Endodermal cell (in vitro differentiated cells): ENCODE measurements around the gene CATSPER2. TPM values are rescaled to one million over a fixed set of nuclear protein-coding genes. Genes with fewer than 3 reads are reported as not detected.
"Not testable (repeated sequence)": the region's sequence is repeated elsewhere in the genome, so short reads cannot be mapped to it uniquely, and the experiment has no call there.

Experiments
- DNase-seq: peaks from one replicate; pipeline ENCODE4 v3.0.0-alpha.2; 2017
- H3K27ac ChIP-seq: 2 replicates; pipeline ENCODE4 v1.5.1; 2013; ENCODE audit warnings: mild to moderate bottlenecking, low read depth, low read length, moderate library complexity
- H3K27me3 ChIP-seq: 2 replicates; pipeline ENCODE4 v1.6.1; 2013; ENCODE audit warnings: mild to moderate bottlenecking, low read length, moderate library complexity; ENCODE audit not compliant: insufficient read depth, control insufficient read depth, poor library complexity, severe bottlenecking
- H3K36me3 ChIP-seq: 2 replicates; pipeline ENCODE4 v1.7.0; 2013; ENCODE audit warnings: mild to moderate bottlenecking, low read length, moderate library complexity; ENCODE audit not compliant: control insufficient read depth, insufficient read depth
- H3K4me1 ChIP-seq: one replicate; pipeline ENCODE4 v1.7.0; 2013; ENCODE audit warnings: low read length; ENCODE audit not compliant: control insufficient read depth, insufficient read depth
- H3K4me3 ChIP-seq: 2 replicates; pipeline ENCODE4 v1.5.1; 2013; ENCODE audit warnings: mild to moderate bottlenecking, low read length, moderate library complexity
- H3K9ac ChIP-seq: 2 replicates; pipeline ENCODE4 v1.6.1; 2013; ENCODE audit warnings: mild to moderate bottlenecking, low read length, moderate library complexity; ENCODE audit not compliant: poor library complexity, severe bottlenecking; ENCODE audit errors: extremely low read depth
- H3K9me3 ChIP-seq: 2 replicates; pipeline ENCODE4 v1.6.1; 2013; ENCODE audit warnings: mild to moderate bottlenecking, low read length, moderate library complexity; ENCODE audit not compliant: control insufficient read depth
- H3K27ac Mint-ChIP-seq: 2 replicates; pipeline ENCODE4 v1.8.0; 2020; ENCODE audit warnings: mixed read lengths
- H3K27me3 Mint-ChIP-seq: 2 replicates; pipeline ENCODE4 v1.8.0; 2021; ENCODE audit warnings: mild to moderate bottlenecking, mixed read lengths; ENCODE audit not compliant: insufficient read depth
- H3K36me3 Mint-ChIP-seq: 2 replicates; pipeline ENCODE4 v1.8.0; 2020; ENCODE audit warnings: low read depth, mixed read lengths
- H3K4me1 Mint-ChIP-seq: 2 replicates; pipeline ENCODE4 v1.8.0; 2020; ENCODE audit warnings: mixed read lengths
- H3K4me3 Mint-ChIP-seq: 2 replicates; pipeline ENCODE4 v1.8.0; 2020; ENCODE audit warnings: mild to moderate bottlenecking, moderate library complexity, mixed read lengths
- H3K9me3 Mint-ChIP-seq: 2 replicates; pipeline ENCODE4 v1.8.0; 2020; ENCODE audit warnings: mild to moderate bottlenecking, mixed read lengths
- WGBS, 2 experiments: methylation state at CpG; one replicate each; pipeline versions ENCODE4 v1.1.5 to v1.1.7; 2013; ENCODE audit warnings: missing lambda C conversion rate in 2 of 2, mixed read lengths in 1 of 2; ENCODE audit not compliant: insufficient coverage in 1 of 2, insufficient read length in 1 of 2; 5-methylcytosine and 5-hydroxymethylcytosine counted together
- total RNA-seq, 2 donors: library from RNA; stranded (reverse); fragmentation: NEBNext Ultra II Directional in 1 of 2; extraction: Animal tissue kit (Norgen Biotek cat#: 25700) in 1 of 2; gene quantifications; 2 replicates in 1 of 2; 3 replicates in 1 of 2; pipeline ENCODE4 v1.2.1, GENCODE V29; 2021
- TF ChIP-seq, protein P1 (sequence below): fragments of 200-600 bp; sonication (generic); conservative IDR thresholded peaks from 2 replicates; pipeline ENCODE4 v1.5.0; 2021; ENCODE audit warnings: antibody characterized with exemption, mild to moderate bottlenecking

Gene CATSPER2
- total RNA-seq, 2 donors from 2014 or later = 1.2 to 1.5 TPM

DNA sequence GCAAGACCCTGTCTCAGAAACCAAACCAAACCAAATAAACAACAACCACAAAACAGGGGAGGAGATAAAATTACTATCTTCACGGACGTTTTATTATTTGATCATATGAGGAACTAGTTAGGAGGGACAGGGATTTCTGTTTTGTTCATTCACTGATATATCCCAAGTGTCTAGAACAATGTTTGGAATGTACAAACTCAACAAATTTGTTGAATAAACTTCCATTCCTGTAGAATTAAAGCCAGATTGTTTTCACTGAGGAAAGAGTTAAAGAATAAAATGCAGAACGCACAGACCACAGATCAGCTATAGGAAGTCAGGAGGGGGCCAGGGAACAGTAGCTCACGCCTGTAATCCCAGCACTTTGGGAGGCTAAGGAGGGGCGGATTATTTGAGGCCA, 23.5 kb downstream of the CATSPER2 start:
- Histone ChIP-seq H3K27me3 (no peaks in the 10 kb centered on the region), H3K9ac (no peak overlapping the region), H3K9me3 (no peaks in the 10 kb centered on the region), H3K36me3 (no peaks in the 10 kb centered on the region), H3K27ac (no peak overlapping the region), H3K4me3 (no peak overlapping the region), H3K4me1 (no peaks in the 10 kb centered on the region)
- 89 to 96% methylated on average over 3 to 5 of the region's 5 CpGs for WGBS, 2 experiments
- Mint-ChIP-seq H3K27ac (no peak overlapping the region), H3K9me3 (no peaks in the 10 kb centered on the region), H3K4me1 (no peaks in the 10 kb centered on the region), H3K27me3 (peaks cover 14% of the 10 kb centered on the region), H3K36me3 (no peaks in the 10 kb centered on the region), H3K4me3 (no peak overlapping the region)
- no peak for DNase-seq
- TF ChIP-seq, protein P1, sequence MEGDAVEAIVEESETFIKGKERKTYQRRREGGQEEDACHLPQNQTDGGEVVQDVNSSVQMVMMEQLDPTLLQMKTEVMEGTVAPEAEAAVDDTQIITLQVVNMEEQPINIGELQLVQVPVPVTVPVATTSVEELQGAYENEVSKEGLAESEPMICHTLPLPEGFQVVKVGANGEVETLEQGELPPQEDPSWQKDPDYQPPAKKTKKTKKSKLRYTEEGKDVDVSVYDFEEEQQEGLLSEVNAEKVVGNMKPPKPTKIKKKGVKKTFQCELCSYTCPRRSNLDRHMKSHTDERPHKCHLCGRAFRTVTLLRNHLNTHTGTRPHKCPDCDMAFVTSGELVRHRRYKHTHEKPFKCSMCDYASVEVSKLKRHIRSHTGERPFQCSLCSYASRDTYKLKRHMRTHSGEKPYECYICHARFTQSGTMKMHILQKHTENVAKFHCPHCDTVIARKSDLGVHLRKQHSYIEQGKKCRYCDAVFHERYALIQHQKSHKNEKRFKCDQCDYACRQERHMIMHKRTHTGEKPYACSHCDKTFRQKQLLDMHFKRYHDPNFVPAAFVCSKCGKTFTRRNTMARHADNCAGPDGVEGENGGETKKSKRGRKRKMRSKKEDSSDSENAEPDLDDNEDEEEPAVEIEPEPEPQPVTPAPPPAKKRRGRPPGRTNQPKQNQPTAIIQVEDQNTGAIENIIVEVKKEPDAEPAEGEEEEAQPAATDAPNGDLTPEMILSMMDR = no peak

DNA sequence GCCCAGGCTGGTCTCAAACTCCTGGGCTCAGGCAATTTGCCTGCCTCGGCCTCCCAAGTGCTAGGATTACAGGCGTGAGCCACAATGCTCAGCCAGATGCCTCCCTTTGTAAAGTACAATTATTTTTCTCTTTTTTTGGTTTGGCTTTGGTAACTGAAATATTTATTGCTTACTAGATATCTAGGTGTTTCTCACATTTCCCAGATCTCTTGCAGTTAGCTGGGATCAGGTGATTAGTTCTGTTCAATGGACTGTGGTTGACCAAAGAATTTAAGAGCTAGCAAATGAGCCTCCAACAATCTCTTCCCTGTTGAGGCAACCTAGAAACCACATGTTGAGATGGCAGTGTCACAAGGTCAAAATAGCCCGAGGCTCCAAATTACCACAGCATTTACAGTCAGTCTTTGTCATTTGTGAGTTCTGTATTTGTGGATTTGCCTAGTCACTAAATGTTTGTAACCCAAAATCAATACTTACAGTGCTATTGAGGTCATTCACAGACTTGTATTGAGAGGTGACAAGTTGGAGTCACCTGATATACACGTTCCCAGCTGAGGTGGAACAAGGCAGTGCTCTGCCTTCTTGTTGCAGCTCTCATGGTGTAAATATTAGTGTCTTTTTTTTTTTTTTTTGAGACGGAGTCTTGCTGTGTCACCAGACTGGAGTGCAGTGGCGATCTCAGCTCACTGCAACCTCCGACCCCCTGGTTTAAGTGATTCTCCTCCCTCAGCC, 26.4 kb downstream of the CATSPER2 start:
- H3K9ac ChIP-seq, H3K9me3 ChIP-seq, H3K27ac ChIP-seq, DNase-seq, H3K4me1 ChIP-seq, H3K4me3 Mint-ChIP-seq, H3K36me3 ChIP-seq, H3K4me3 ChIP-seq, H3K27ac Mint-ChIP-seq, H3K4me1 Mint-ChIP-seq, H3K36me3 Mint-ChIP-seq, H3K27me3 ChIP-seq, H3K9me3 Mint-ChIP-seq: not testable (repeated sequence)
- H3K27me3 Mint-ChIP-seq = peaks cover 16% of the 10 kb centered on the region
- WGBS, 2 experiments = 87% methylated on average over 3 of the region's 7 CpGs; no CpG with 5 or more reads in 1 of the 2 experiments

DNA sequence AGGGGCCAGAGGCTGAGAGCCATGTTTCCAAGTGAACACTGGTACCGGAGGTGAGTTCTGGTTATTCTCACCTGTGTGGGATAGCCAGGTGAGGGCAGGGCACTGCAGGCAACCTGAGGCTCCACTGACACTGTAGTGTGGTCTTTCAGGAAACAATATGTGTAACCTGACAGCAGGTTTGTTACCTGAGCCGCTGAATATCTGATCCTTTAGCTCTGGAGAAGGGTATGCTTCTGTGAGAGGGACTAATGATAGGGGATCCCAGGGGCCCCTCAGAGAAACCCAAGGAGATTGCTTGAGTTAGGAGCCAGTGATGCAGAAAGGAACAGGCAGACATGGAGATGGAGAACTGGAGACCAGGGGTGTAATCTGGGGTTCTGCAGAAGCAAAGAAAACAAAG, 29.9 kb downstream of the CATSPER2 start, which contains the start of gene STRC:
Gene STRC (minus strand): TSS at position 101 of the 400 bp plus-strand sequence. CDS start 78 bp downstream, at position 23.
- not testable (repeated sequence) for H3K27ac ChIP-seq, DNase-seq, H3K9ac ChIP-seq, H3K4me1 ChIP-seq, H3K4me3 ChIP-seq, H3K4me3 Mint-ChIP-seq, H3K9me3 ChIP-seq, H3K27ac Mint-ChIP-seq, H3K27me3 Mint-ChIP-seq, H3K27me3 ChIP-seq, H3K36me3 ChIP-seq, H3K9me3 Mint-ChIP-seq, H3K4me1 Mint-ChIP-seq, H3K36me3 Mint-ChIP-seq
- no CpG with 5 or more reads among the region's 2 CpGs for WGBS, 2 experiments

DNA sequence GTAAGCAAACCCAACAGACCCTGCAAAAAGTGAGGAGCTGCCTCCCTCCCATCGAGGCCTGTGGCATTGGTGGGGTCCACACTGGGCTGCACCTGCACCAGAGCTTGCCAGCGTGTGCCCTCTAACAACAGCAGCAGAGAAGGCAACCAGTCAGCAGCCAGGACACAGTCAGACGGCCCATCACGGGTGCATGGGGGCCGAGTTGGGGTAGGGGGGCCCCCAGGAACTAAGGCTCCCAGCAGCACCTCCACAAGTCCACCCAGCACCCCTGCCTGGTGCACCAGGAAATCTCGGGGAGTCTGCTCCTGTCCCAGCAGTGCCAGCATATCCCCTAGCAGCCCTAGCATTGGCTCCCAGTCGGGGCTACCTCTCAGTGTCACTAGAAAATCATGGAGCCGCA, 30.9 kb downstream of the CATSPER2 start:
- DNase-seq, H3K9me3 Mint-ChIP-seq, H3K27ac Mint-ChIP-seq, H3K9me3 ChIP-seq, H3K4me1 ChIP-seq, H3K4me3 ChIP-seq, H3K36me3 ChIP-seq, H3K27me3 Mint-ChIP-seq, H3K4me1 Mint-ChIP-seq, H3K9ac ChIP-seq, H3K27me3 ChIP-seq, H3K36me3 Mint-ChIP-seq, H3K4me3 Mint-ChIP-seq, H3K27ac ChIP-seq: not testable (repeated sequence)
- no CpG with 5 or more reads among the region's 8 CpGs for WGBS, 2 experiments

DNA sequence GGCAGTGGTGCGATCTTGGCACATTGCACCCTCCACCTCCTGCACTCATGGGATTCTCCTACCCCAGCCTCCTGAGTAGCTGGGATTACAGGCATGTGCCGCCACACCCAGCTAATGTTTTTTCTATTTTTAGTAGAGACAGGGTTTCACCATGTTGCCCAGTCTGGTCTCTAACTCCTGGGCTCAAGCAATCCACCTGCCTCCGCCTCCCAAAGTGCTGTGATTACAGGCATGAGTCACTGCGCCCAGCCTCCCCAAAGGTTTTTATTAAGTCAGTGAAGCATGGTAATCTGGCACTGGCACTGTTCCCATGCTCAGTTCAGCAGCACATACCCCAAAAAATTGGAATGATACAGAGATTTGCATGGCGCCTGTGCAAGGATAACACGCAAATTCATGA, 46.4 kb downstream of the CATSPER2 start:
- H3K9me3 ChIP-seq, H3K36me3 ChIP-seq, H3K4me3 Mint-ChIP-seq, H3K9me3 Mint-ChIP-seq, H3K4me1 Mint-ChIP-seq, H3K36me3 Mint-ChIP-seq, H3K4me3 ChIP-seq, H3K27ac ChIP-seq, H3K27ac Mint-ChIP-seq, DNase-seq, H3K4me1 ChIP-seq, H3K9ac ChIP-seq: not testable (repeated sequence)
- peaks cover 11% of the 10 kb centered on the region for H3K27me3 ChIP-seq
- peaks cover 21% of the 10 kb centered on the region for H3K27me3 Mint-ChIP-seq
- 86 to 93% methylated on average over 6 of the region's 6 CpGs for WGBS, 2 experiments

DNA sequence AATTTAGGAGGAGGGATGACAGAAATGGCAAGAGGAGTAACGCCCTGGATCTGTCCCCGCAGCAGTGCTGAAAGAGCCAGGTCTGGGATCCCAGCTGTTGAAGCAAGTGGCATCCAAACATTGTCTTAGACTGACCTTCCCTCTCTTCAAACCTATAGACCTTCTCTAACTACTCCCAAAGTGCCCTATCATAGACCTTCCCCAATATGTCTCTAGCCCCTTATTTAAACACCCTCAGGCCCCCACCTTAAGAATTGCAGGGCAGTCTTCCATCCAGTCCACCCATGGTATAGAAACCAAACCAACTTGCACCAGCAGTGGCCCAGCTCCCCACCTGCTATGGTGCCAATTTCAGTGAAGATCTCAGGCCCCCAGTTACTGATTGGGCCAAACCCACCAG, 48.4 kb downstream of the CATSPER2 start:
- H3K9ac ChIP-seq, H3K36me3 ChIP-seq, H3K9me3 ChIP-seq, H3K4me1 Mint-ChIP-seq, H3K4me3 ChIP-seq, H3K4me3 Mint-ChIP-seq, H3K9me3 Mint-ChIP-seq, H3K27ac ChIP-seq, H3K27ac Mint-ChIP-seq, DNase-seq, H3K4me1 ChIP-seq, H3K36me3 Mint-ChIP-seq: not testable (repeated sequence)
- H3K27me3 Mint-ChIP-seq = peaks cover 25% of the 10 kb centered on the region
- WGBS, 2 experiments = no CpG with 5 or more reads among the region's 2 CpGs
- peaks cover 11% of the 10 kb centered on the region for H3K27me3 ChIP-seq
